HK-2 (cell line): Measurements from ENCODE around the gene USP17L12.
"Not testable (repeated sequence)": the region's sequence is repeated elsewhere in the genome, so short reads cannot be mapped to it uniquely, and the experiment has no call there.

ENCODE experiments used
- DNase-seq: peaks from one replicate; pipeline ENCODE4 v3.0.0-alpha.2; 2018; ENCODE audit not compliant: unreplicated experiment

USP17L12 gene

GRCh38 chr4:9219852-9220251 is at the start of gene USP17L12:
TSS of gene USP17L12 (plus strand) at chr4:9220152. CDS start at chr4:9220152, 0 bp downstream.
- DNase-seq: not testable (repeated sequence)

- not testable (repeated sequence) for DNase-seq
Observed at GRCh38 chr4:9210357-9210756, 9.6 kb upstream of the USP17L12 start, which contains the start of gene USP17L10. TSS of gene USP17L10 (plus strand) at chr4:9210657. CDS start at chr4:9210657, 0 bp downstream.

- not testable (repeated sequence) for DNase-seq
Observed at GRCh38 chr4:9214701-9215100, 5.3 kb upstream of the USP17L12 start.

- DNase-seq: not testable (repeated sequence)
Observed at GRCh38 chr4:9215105-9215504, 4.8 kb upstream of the USP17L12 start, which contains the start of gene USP17L11. TSS of gene USP17L11 (plus strand) at chr4:9215405. CDS start at chr4:9215405, 0 bp downstream.

GRCh38 chr4:9224596-9224995 is 4.6 kb downstream of the USP17L12 start, which contains the start of gene USP17L13:
TSS of gene USP17L13 (plus strand) at chr4:9224896. CDS start at chr4:9224896, 0 bp downstream.
- not testable (repeated sequence) for DNase-seq

GRCh38 chr4:9230249-9230648 is 10.3 kb downstream of the USP17L12 start:
- not testable (repeated sequence) for DNase-seq

- not testable (repeated sequence) for DNase-seq
Observed at GRCh38 chr4:9234085-9234484, 14.1 kb downstream of the USP17L12 start, which contains the start of gene USP17L15. TSS of gene USP17L15 (plus strand) at chr4:9234385. CDS start at chr4:9234385, 0 bp downstream.

GRCh38 chr4:9238461-9238860 is 18.5 kb downstream of the USP17L12 start:
- not testable (repeated sequence) for DNase-seq

- not testable (repeated sequence) for DNase-seq
Observed at GRCh38 chr4:9243579-9243978, 23.6 kb downstream of the USP17L12 start, which contains the start of gene USP17L17. TSS of gene USP17L17 (plus strand) at chr4:9243879. CDS start at chr4:9243879, 0 bp downstream.

GRCh38 chr4:9247953-9248680 is 28.2 kb downstream of the USP17L12 start, which contains the start of gene USP17L18:
TSS of gene USP17L18 (plus strand) at chr4:9248630. CDS start at chr4:9248630, 0 bp downstream.
- DNase-seq: not testable (repeated sequence)

- not testable (repeated sequence) for DNase-seq
Observed at GRCh38 chr4:9253078-9253477, 33.1 kb downstream of the USP17L12 start, which contains the start of gene USP17L19. TSS of gene USP17L19 (plus strand) at chr4:9253378. CDS start at chr4:9253378, 0 bp downstream.

- DNase-seq: not testable (repeated sequence)
Observed at GRCh38 chr4:9257824-9258223, 37.9 kb downstream of the USP17L12 start, which contains the start of gene USP17L20. TSS of gene USP17L20 (plus strand) at chr4:9258124. CDS start at chr4:9258124, 0 bp downstream.

- not testable (repeated sequence) for DNase-seq
Observed at GRCh38 chr4:9262572-9262971, 42.6 kb downstream of the USP17L12 start, which contains the start of gene USP17L21. TSS of gene USP17L21 (plus strand) at chr4:9262872. CDS start at chr4:9262872, 0 bp downstream.

- not testable (repeated sequence) for DNase-seq
Observed at GRCh38 chr4:9267319-9267718, 47.4 kb downstream of the USP17L12 start, which contains the start of gene USP17L22. TSS of gene USP17L22 (plus strand) at chr4:9267619. CDS start at chr4:9267619, 0 bp downstream.
